ENCODE results near the gene STK16.

- TF ChIP-seq CTCF (conservative IDR thresholded peaks at IDR 0.05; ENCODE audit: low read length) (no peak), EZH2phosphoT487 (IDR thresholded peaks at IDR 0.05; ENCODE audit: borderline replicate concordance) (no peak)
Measured at GRCh38 chr2:219287580-219288265, 42.4 kb downstream of the STK16 start.

All from Loucy (cell line).